ENCODE data around the gene TPGS2. TPM values are rescaled to one million over a fixed set of nuclear protein-coding genes. Genes with fewer than 3 reads are reported as not detected.
"Not testable (repeated sequence)": the region's sequence is repeated elsewhere in the genome, so short reads cannot be mapped to it uniquely, and the experiment has no call there.

TPGS2 gene, protein sequence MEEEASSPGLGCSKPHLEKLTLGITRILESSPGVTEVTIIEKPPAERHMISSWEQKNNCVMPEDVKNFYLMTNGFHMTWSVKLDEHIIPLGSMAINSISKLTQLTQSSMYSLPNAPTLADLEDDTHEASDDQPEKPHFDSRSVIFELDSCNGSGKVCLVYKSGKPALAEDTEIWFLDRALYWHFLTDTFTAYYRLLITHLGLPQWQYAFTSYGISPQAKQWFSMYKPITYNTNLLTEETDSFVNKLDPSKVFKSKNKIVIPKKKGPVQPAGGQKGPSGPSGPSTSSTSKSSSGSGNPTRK
- polyA plus RNA-seq (2013, experiment 1 of 4) = 251 TPM
- polyA plus RNA-seq (2013, experiment 2 of 4) = 253 TPM
- 234 TPM for polyA plus RNA-seq (2013, experiment 3 of 4)
- polyA plus RNA-seq (2013, experiment 4 of 4) = 251 TPM

- H3K4me1 ChIP-seq (ENCODE audit: control insufficient read depth, insufficient read depth, low read length) = no peaks in the 10 kb centered on the region
- H3K27ac ChIP-seq (ENCODE audit: insufficient read depth, low read depth, low read length, poor library complexity, severe bottlenecking) = peak within 1 kb of the TSS; percentile 76
- H3K4me3 ChIP-seq (ENCODE audit: insufficient read depth, low read depth, low read length) = peak within 1 kb of the TSS; percentile 84
- no peaks in the 10 kb centered on the region for H3K27me3 ChIP-seq (ENCODE audit: control insufficient read depth, insufficient read depth, low read length, poor library complexity, severe bottlenecking)
- H3K9me3 ChIP-seq (ENCODE audit: control insufficient read depth, low read length) = no peaks in the 10 kb centered on the region
- H3K36me3 ChIP-seq (ENCODE audit: control insufficient read depth, insufficient read depth, low read length) = peaks cover 8% of the 10 kb centered on the region
- 0% methylated on average over 83 of the region's 83 CpGs for WGBS, 2 experiments
Observed at GRCh38 chr18:36828630-36829361, at the start of gene TPGS2, which contains the start of gene KIAA1328. TSS of gene TPGS2 (minus strand) at chr18:36829002. CDS start at chr18:36828767, 235 bp downstream. TSS of gene KIAA1328 (plus strand) at chr18:36829127. CDS start at chr18:36829139, 12 bp downstream.

GRCh38 chr18:36873826-36874225 is 45.0 kb upstream of the TPGS2 start:
- H3K4me3 ChIP-seq (ENCODE audit: insufficient read depth, low read depth, low read length); H3K4me1 ChIP-seq (ENCODE audit: control insufficient read depth, insufficient read depth, low read length); H3K27me3 ChIP-seq (ENCODE audit: control insufficient read depth, insufficient read depth, low read length, poor library complexity, severe bottlenecking); H3K36me3 ChIP-seq (ENCODE audit: control insufficient read depth, insufficient read depth, low read length); H3K9me3 ChIP-seq (ENCODE audit: control insufficient read depth, low read length); H3K27ac ChIP-seq (ENCODE audit: insufficient read depth, low read depth, low read length, poor library complexity, severe bottlenecking): not testable (repeated sequence)

DNA sequence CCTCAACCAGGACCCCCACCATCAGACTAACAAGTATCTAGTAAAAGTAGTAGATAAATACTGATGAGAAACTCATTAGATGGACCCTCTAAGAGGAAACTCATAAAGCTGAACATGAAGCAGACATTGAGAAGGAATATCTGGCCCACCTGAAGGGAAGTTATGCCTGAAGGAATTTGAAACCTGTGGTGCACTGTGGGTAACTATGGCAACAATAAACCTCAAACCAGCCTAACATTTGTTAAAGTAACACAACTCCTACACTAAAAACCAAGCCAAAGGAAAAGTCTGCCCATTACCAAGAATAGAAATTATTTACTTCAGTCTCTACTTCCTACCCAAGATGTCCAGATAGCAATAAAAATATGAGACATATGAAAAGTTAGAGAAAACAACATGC is 43.5 kb upstream of the TPGS2 start:
- Histone ChIP-seq H3K27ac (ENCODE audit: insufficient read depth, low read depth, low read length, poor library complexity, severe bottlenecking) (no peak overlapping the region), H3K36me3 (ENCODE audit: control insufficient read depth, insufficient read depth, low read length) (no peaks in the 10 kb centered on the region), H3K9me3 (ENCODE audit: control insufficient read depth, low read length) (no peaks in the 10 kb centered on the region), H3K4me1 (ENCODE audit: control insufficient read depth, insufficient read depth, low read length) (peaks cover 9% of the 10 kb centered on the region), H3K4me3 (ENCODE audit: insufficient read depth, low read depth, low read length) (no peak overlapping the region), H3K27me3 (ENCODE audit: control insufficient read depth, insufficient read depth, low read length, poor library complexity, severe bottlenecking) (no peaks in the 10 kb centered on the region)

- no peaks in the 10 kb centered on the region for H3K36me3 ChIP-seq (ENCODE audit: control insufficient read depth, insufficient read depth, low read length)
- H3K27ac ChIP-seq (ENCODE audit: insufficient read depth, low read depth, low read length, poor library complexity, severe bottlenecking) = no peak overlapping the region
- no peaks in the 10 kb centered on the region for H3K27me3 ChIP-seq (ENCODE audit: control insufficient read depth, insufficient read depth, low read length, poor library complexity, severe bottlenecking)
- H3K4me1 ChIP-seq (ENCODE audit: control insufficient read depth, insufficient read depth, low read length) = peaks cover 9% of the 10 kb centered on the region
- no peaks in the 10 kb centered on the region for H3K9me3 ChIP-seq (ENCODE audit: control insufficient read depth, low read length)
- 88 to 96% methylated on average over 3 of the region's 3 CpGs for WGBS, 2 experiments
- no peak overlapping the region for H3K4me3 ChIP-seq (ENCODE audit: insufficient read depth, low read depth, low read length)
Observed at GRCh38 chr18:36871801-36872200, 43.0 kb upstream of the TPGS2 start.

- 94 to 100% methylated on average over 1 of the region's 1 CpG for WGBS, 2 experiments
- no peak overlapping the region for H3K4me3 ChIP-seq (ENCODE audit: insufficient read depth, low read depth, low read length)
Observed at GRCh38 chr18:36867056-36867455, 38.3 kb upstream of the TPGS2 start.

DNA sequence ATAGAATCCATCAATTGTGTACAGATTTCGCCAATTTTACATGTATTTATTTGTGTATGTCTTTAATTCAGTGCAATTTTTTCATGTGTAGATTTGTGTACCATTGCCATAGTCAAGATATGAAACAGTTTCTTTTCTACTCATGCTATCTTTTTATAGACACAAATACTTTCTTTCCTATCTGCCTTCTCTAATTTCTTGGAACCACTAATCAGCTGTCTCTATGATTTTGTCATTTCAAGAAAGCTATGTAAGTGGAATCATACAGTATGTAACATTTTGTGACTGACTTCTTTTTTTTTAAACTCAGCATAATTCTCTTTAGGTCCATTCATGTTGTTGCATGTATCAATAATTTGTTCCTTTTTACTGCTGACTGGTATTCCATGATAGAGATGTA is 33.4 kb upstream of the TPGS2 start:
- 100% methylated on average over 1 of the region's 1 CpG; no CpG with 5 or more reads in 1 of the 2 experiments for WGBS, 2 experiments
- no peaks in the 10 kb centered on the region for H3K27me3 ChIP-seq (ENCODE audit: control insufficient read depth, insufficient read depth, low read length, poor library complexity, severe bottlenecking)
- H3K27ac ChIP-seq (ENCODE audit: insufficient read depth, low read depth, low read length, poor library complexity, severe bottlenecking) = no peak overlapping the region
- no peak overlapping the region for H3K4me3 ChIP-seq (ENCODE audit: insufficient read depth, low read depth, low read length)
- H3K9me3 ChIP-seq (ENCODE audit: control insufficient read depth, low read length) = no peaks in the 10 kb centered on the region
- no peaks in the 10 kb centered on the region for H3K4me1 ChIP-seq (ENCODE audit: control insufficient read depth, insufficient read depth, low read length)
- no peaks in the 10 kb centered on the region for H3K36me3 ChIP-seq (ENCODE audit: control insufficient read depth, insufficient read depth, low read length)

More at GRCh38 chr18:36867056-36867455, 38.3 kb upstream of the TPGS2 start:
- Histone ChIP-seq H3K27ac (ENCODE audit: insufficient read depth, low read depth, low read length, poor library complexity, severe bottlenecking) (no peak overlapping the region), H3K36me3 (ENCODE audit: control insufficient read depth, insufficient read depth, low read length) (no peaks in the 10 kb centered on the region), H3K9me3 (ENCODE audit: control insufficient read depth, low read length) (no peaks in the 10 kb centered on the region), H3K4me1 (ENCODE audit: control insufficient read depth, insufficient read depth, low read length) (peaks cover 3% of the 10 kb centered on the region), H3K27me3 (ENCODE audit: control insufficient read depth, insufficient read depth, low read length, poor library complexity, severe bottlenecking) (no peaks in the 10 kb centered on the region)

- no peaks in the 10 kb centered on the region for H3K27me3 ChIP-seq (ENCODE audit: control insufficient read depth, insufficient read depth, low read length, poor library complexity, severe bottlenecking)
- 69 to 87% methylated on average over 1 of the region's 1 CpG for WGBS, 2 experiments
- H3K27ac ChIP-seq (ENCODE audit: insufficient read depth, low read depth, low read length, poor library complexity, severe bottlenecking) = no peak overlapping the region
- H3K9me3 ChIP-seq (ENCODE audit: control insufficient read depth, low read length) = no peaks in the 10 kb centered on the region
- no peak overlapping the region for H3K4me3 ChIP-seq (ENCODE audit: insufficient read depth, low read depth, low read length)
- no peaks in the 10 kb centered on the region for H3K36me3 ChIP-seq (ENCODE audit: control insufficient read depth, insufficient read depth, low read length)
- H3K4me1 ChIP-seq (ENCODE audit: control insufficient read depth, insufficient read depth, low read length) = no peaks in the 10 kb centered on the region
Observed at GRCh38 chr18:36856815-36857214, 28.0 kb upstream of the TPGS2 start.

DNA sequence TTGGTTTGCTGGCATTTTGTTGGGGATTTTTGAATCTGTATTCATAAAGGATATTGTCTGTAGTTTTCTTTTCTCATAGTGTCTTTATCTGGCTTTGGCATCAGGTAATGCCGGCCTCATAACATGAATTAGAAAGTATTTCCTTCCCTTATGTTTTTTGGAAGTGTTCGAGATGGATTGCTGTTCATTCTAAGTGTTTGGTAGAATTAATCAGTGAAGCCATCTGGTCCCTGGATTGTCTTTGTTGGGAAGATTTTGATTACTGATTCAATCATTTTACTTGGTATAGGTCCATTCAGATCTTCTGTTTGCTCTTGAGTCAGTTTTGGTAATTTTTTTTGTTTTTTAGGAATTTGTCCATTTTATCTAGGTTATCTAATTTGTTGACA is 22.4 kb upstream of the TPGS2 start:
- Histone ChIP-seq H3K27ac (ENCODE audit: insufficient read depth, low read depth, low read length, poor library complexity, severe bottlenecking) (no peak overlapping the region), H3K36me3 (ENCODE audit: control insufficient read depth, insufficient read depth, low read length) (no peaks in the 10 kb centered on the region), H3K27me3 (ENCODE audit: control insufficient read depth, insufficient read depth, low read length, poor library complexity, severe bottlenecking) (no peaks in the 10 kb centered on the region), H3K9me3 (ENCODE audit: control insufficient read depth, low read length) (no peaks in the 10 kb centered on the region), H3K4me1 (ENCODE audit: control insufficient read depth, insufficient read depth, low read length) (no peaks in the 10 kb centered on the region), H3K4me3 (ENCODE audit: insufficient read depth, low read depth, low read length) (no peak overlapping the region)
- 96 to 97% methylated on average over 2 of the region's 2 CpGs for WGBS, 2 experiments

- WGBS, 2 experiments = 95 to 98% methylated on average over 1 of the region's 1 CpG
- Histone ChIP-seq H3K4me1 (ENCODE audit: control insufficient read depth, insufficient read depth, low read length) (no peaks in the 10 kb centered on the region), H3K27me3 (ENCODE audit: control insufficient read depth, insufficient read depth, low read length, poor library complexity, severe bottlenecking) (no peaks in the 10 kb centered on the region), H3K36me3 (ENCODE audit: control insufficient read depth, insufficient read depth, low read length) (no peaks in the 10 kb centered on the region), H3K27ac (ENCODE audit: insufficient read depth, low read depth, low read length, poor library complexity, severe bottlenecking) (no peak overlapping the region), H3K4me3 (ENCODE audit: insufficient read depth, low read depth, low read length) (no peak overlapping the region), H3K9me3 (ENCODE audit: control insufficient read depth, low read length) (no peaks in the 10 kb centered on the region)
Observed at GRCh38 chr18:36850527-36851201, 21.9 kb upstream of the TPGS2 start.

Data from ectodermal cell (in vitro differentiated cells).